Gastrocnemius medialis (tissue), 4 donors: ENCODE results near the gene SH3RF1.

Experiments used
- CTCF ChIP-seq, 5 experiments: fragments of 450-650 bp in 3 of 5; fragments of 200-600 bp in 2 of 5; sonication (generic) in 2 of 5; IDR thresholded peaks in 4 of 5; conservative IDR thresholded peaks in 1 of 5; 1 replicate in 4 of 5; 2 replicates in 1 of 5; pipeline ENCODE4 v1.5.1; 2016 to 2019; ENCODE audit warnings: antibody characterized with exemption in 5 of 5, mild to moderate bottlenecking in 3 of 5, moderate library complexity in 3 of 5
- POLR2A ChIP-seq, 2 donors: fragments of 450-650 bp; IDR thresholded peaks; one replicate each; pipeline ENCODE4 v1.6.1; 2017; ENCODE audit warnings: antibody characterized with exemption in 2 of 2, mild to moderate bottlenecking in 2 of 2, moderate library complexity in 2 of 2

GRCh38 chr4:169058312-169058711 lies 212.4 kb downstream of the SH3RF1 start:
- TF ChIP-seq CTCF (IDR thresholded peaks at IDR 0.05 in 4 of 5, conservative IDR thresholded peaks at IDR 0.05 in 1 of 5) (no peak), POLR2A (IDR thresholded peaks at IDR 0.05) (no peak)
